Keratinocyte (primary cell): ENCODE data around the gene DIP2C. TPM values are rescaled to one million over a fixed set of nuclear protein-coding genes. Genes with fewer than 3 reads are reported as not detected.
A peak's percentile ranks its signal among the peaks of the same experiment; 100 is the strongest.

Source experiments
- DNase-seq: peaks from one replicate; pipeline ENCODE4 v3.0.0-alpha.2; 2011; ENCODE audit warnings: low read depth, missing footprints, low spot score
- FAIRE-seq: peaks from 2 replicates; lab custom pipeline; 2011; peaks lifted over from hg19 to GRCh38; lab: Jason Lieb, UNC
- H2AFZ ChIP-seq: 2 replicates; pipeline ENCODE4 v1.6.0; 2012; ENCODE audit warnings: low read length, control low read depth, inconsistent platforms; ENCODE audit not compliant: control insufficient read depth
- H3K27ac ChIP-seq: 2 replicates; pipeline ENCODE4 v1.5.1; 2011; ENCODE audit warnings: low read length; ENCODE audit not compliant: control insufficient read depth, insufficient read depth
- H3K27me3 ChIP-seq: 3 replicates; pipeline ENCODE4 v1.6.0; 2011; ENCODE audit warnings: low read length; ENCODE audit not compliant: control insufficient read depth, insufficient read depth; ENCODE audit errors: extremely low read depth
- H3K36me3 ChIP-seq, 2 experiments: 2 replicates in 1 of 2; 3 replicates in 1 of 2; pipeline ENCODE4 v1.5.1; 2011; ENCODE audit warnings: low read length in 2 of 2, mild to moderate bottlenecking in 1 of 2; ENCODE audit not compliant: control insufficient read depth in 2 of 2, insufficient read depth in 2 of 2; ENCODE audit errors: extremely low read depth in 1 of 2
- H3K4me1 ChIP-seq: 3 replicates; pipeline ENCODE4 v1.5.1; 2011; ENCODE audit warnings: low read length; ENCODE audit not compliant: control insufficient read depth, insufficient read depth; ENCODE audit errors: extremely low read depth
- H3K4me2 ChIP-seq: 3 replicates; pipeline ENCODE4 v1.6.0; 2011; ENCODE audit warnings: low read depth, low read length; ENCODE audit not compliant: control insufficient read depth, insufficient read depth; ENCODE audit errors: extremely low read depth
- H3K4me3 ChIP-seq, 3 experiments: fragments of 200-600 bp in 1 of 3; sonication (generic) in 1 of 3; 2 replicates in 2 of 3; 3 replicates in 1 of 3; pipeline ENCODE4 v1.5.1; 2011 to 2016; ENCODE audit warnings: low read length in 3 of 3, mild to moderate bottlenecking in 3 of 3, control low read depth in 2 of 3, inconsistent platforms in 1 of 3, low read depth in 1 of 3, mixed read lengths in 1 of 3, mixed run types in 1 of 3, moderate library complexity in 1 of 3; ENCODE audit not compliant: control insufficient read depth in 2 of 3, insufficient read depth in 2 of 3; ENCODE audit errors: extremely low read depth in 1 of 3
- H3K79me2 ChIP-seq: 2 replicates; pipeline ENCODE4 v1.6.0; 2012; ENCODE audit warnings: low read length; ENCODE audit not compliant: control insufficient read depth, insufficient read depth
- H3K9ac ChIP-seq: 3 replicates; pipeline ENCODE4 v1.6.0; 2011; ENCODE audit warnings: low read length; ENCODE audit not compliant: control insufficient read depth, insufficient read depth; ENCODE audit errors: extremely low read depth
- H3K9me1 ChIP-seq: 3 replicates; pipeline ENCODE4 v1.6.0; 2011; ENCODE audit warnings: low read length; ENCODE audit not compliant: control insufficient read depth, insufficient read depth; ENCODE audit errors: extremely low read depth
- H3K9me3 ChIP-seq: 2 replicates; pipeline ENCODE4 v1.5.1; 2012; ENCODE audit warnings: low read depth, low read length; ENCODE audit not compliant: control insufficient read depth
- H4K20me1 ChIP-seq: 3 replicates; pipeline ENCODE4 v1.6.0; 2011; ENCODE audit warnings: low read length; ENCODE audit not compliant: control insufficient read depth, insufficient read depth; ENCODE audit errors: extremely low read depth
- CTCF ChIP-seq, 3 experiments: IDR thresholded peaks in 1 of 3; conservative IDR thresholded peaks in 1 of 3; optimal IDR thresholded peaks in 1 of 3; 2 replicates in 2 of 3; 3 replicates in 1 of 3; pipeline versions ENCODE3 to v1.5.1; 2011; ENCODE audit warnings: low read length in 3 of 3, mild to moderate bottlenecking in 3 of 3, moderate library complexity in 2 of 3, control low read depth in 1 of 3, inconsistent platforms in 1 of 3; ENCODE audit not compliant: insufficient read depth in 2 of 3; ENCODE audit errors: extremely low read depth in 1 of 3
- EZH2 ChIP-seq: IDR thresholded peaks from one replicate; pipeline ENCODE4 v1.6.1; 2012; ENCODE audit warnings: inconsistent platforms, mild to moderate bottlenecking, low read length, moderate library complexity
- dilution Hi-C: fragments of 300-500 bp; cut with MboI; formaldehyde crosslinking; loops from one replicate; pipeline ENCODE4 v1.7.0; 2020; ENCODE audit warnings: low sequenced_read_pairs; ENCODE audit not compliant: extremely low pct_ligation_motif_present
- polyA plus RNA-seq, 5 experiments: library from polyadenylated mRNA; depleted of rRNA in 3 of 5; stranded (reverse) in 3 of 5; stranded (forward) in 1 of 5; unstranded in 1 of 5; fragments of >200 nt; gene quantifications; 1 replicate in 1 of 5; 2 replicates in 3 of 5; 3 replicates in 1 of 5; pipeline versions ENCODE4 v1.2.1 to v1.2.3, GENCODE V29; 2011 to 2012; ENCODE audit warnings: missing spikeins in 2 of 5, low read depth in 1 of 5, low replicate concordance in 1 of 5

Gene DIP2C
- polyA plus RNA-seq, 1 donor (not counting 4 experiments of a cell fraction or from before 2014, with no cell fraction given) = 1.3 TPM

GRCh38 chr10:228366-228765 lies 461.1 kb downstream of the DIP2C start:
- Histone ChIP-seq H2AFZ (peak overlapping the region; percentile 8), H3K36me3 (no peaks in the 10 kb centered on the region), H3K79me2 (no peaks in the 10 kb centered on the region), H3K9me3 (no peaks in the 10 kb centered on the region), H4K20me1 (no peaks in the 10 kb centered on the region), H3K4me3 (no peak overlapping the region), H3K4me2 (peak overlapping the region; percentile 65), H3K4me1 (peaks cover 6% of the 10 kb centered on the region), H3K27ac (no peak overlapping the region), H3K9me1 (no peaks in the 10 kb centered on the region), H3K27me3 (no peaks in the 10 kb centered on the region), H3K9ac (no peak overlapping the region)
- no peak for TF ChIP-seq CTCF (optimal IDR thresholded peaks at IDR 0.05 in 1 of 3, IDR thresholded peaks at IDR 0.05 in 1 of 3, conservative IDR thresholded peaks at IDR 0.05 in 1 of 3; ENCODE audit: extremely low read depth in 1 of 3, insufficient read depth in 2 of 3, low read length in 3 of 3)
- TF ChIP-seq EZH2 = no peak
- dilution Hi-C loops = no loop called here
- FAIRE-seq (peak; percentile 87), DNase-seq (no peak)

GRCh38 chr10:227014-227413 lies 462.5 kb downstream of the DIP2C start:
- no peak for DNase-seq

More at GRCh38 chr10:227014-227413, 462.5 kb downstream of the DIP2C start:
- H4K20me1 ChIP-seq = no peaks in the 10 kb centered on the region
- no peaks in the 10 kb centered on the region for H3K27me3 ChIP-seq
- H3K27ac ChIP-seq = no peak overlapping the region
- H2AFZ ChIP-seq = no peak overlapping the region
- dilution Hi-C loops = no loop called here
- no peak overlapping the region for H3K4me3 ChIP-seq
- peaks cover 6% of the 10 kb centered on the region for H3K4me1 ChIP-seq
- no peaks in the 10 kb centered on the region for H3K79me2 ChIP-seq
- no peak overlapping the region for H3K4me2 ChIP-seq
- H3K9me3 ChIP-seq = no peaks in the 10 kb centered on the region
- TF ChIP-seq CTCF (optimal IDR thresholded peaks at IDR 0.05 in 1 of 3, IDR thresholded peaks at IDR 0.05 in 1 of 3, conservative IDR thresholded peaks at IDR 0.05 in 1 of 3; ENCODE audit: extremely low read depth in 1 of 3, insufficient read depth in 2 of 3, low read length in 3 of 3) (no peak), EZH2 (no peak)
- H3K9me1 ChIP-seq = no peaks in the 10 kb centered on the region
- no peak overlapping the region for H3K9ac ChIP-seq
- H3K36me3 ChIP-seq = no peaks in the 10 kb centered on the region
- no peak for FAIRE-seq
